Measurements from ENCODE around the gene TRIM46. TPM values are rescaled to one million over a fixed set of nuclear protein-coding genes. Genes with fewer than 3 reads are reported as not detected.
A peak's percentile ranks its signal among the peaks of the same experiment; 100 is the strongest.

The TRIM46 gene
- total RNA-seq, 4 donors from 2014 or later = 6.0 to 20.4 (median 12.7) TPM

DNA sequence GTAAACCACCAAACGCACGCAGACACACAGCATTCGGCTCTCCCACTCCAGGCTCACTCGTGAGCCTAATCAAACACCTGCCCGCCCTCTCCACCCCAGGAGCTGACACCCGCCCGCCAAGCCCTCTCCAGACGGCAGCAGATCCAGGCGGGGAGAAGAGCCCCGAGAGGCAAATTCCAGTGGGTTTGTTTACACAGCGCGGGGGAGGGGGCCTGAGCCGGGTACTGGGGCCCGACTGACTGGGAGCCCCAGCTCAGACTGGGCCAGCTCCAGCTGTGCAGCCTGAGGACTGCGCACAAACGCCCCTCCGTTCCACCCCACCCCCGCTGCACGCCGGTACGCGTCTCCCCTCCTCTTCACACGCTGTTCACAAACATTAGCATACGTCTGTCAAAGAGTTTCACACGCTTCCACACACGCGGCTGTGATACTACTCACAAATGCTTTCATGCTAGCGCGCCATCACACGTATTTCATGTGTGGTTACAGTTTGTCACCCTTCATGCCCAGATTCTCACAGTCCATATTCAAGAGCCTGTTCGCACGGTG is 47.0 kb upstream of the TRIM46 start:
- H3K27me3 ChIP-seq = no peaks in the 10 kb centered on the region
- peaks cover 0 to 66% (median 22%) of the 10 kb centered on the region in 4 donors for H3K4me1 ChIP-seq
- H3K4me3 ChIP-seq = peak overlapping the region; percentile 62 to 74 (median 64)
- peaks cover 0 to 7% (median 0%) of the 10 kb centered on the region in 3 donors for H3K36me3 ChIP-seq
- no peaks in the 10 kb centered on the region for H3K9me3 ChIP-seq
- WGBS, 2 donors = 5 to 11% methylated on average over 29 to 32 of the region's 32 CpGs
- peak overlapping the region; percentile 84 to 99 (median 88) for H3K27ac ChIP-seq
- DNase-seq (ENCODE audit: low spot score in 2 of 2) = peak in 1 of 2 donors; percentile 47
- no peak for TF ChIP-seq EP300 (IDR thresholded peaks at IDR 0.05)

GRCh38 chr1:155127105-155127966 is 46.3 kb upstream of the TRIM46 start, which contains the start of gene EFNA1:
EFNA1 (plus strand) TSS chr1:155127876; CDS start chr1:155127978, 102 bp downstream.
- Histone ChIP-seq H3K9me3 (no peaks in the 10 kb centered on the region), H3K27ac (peak within 1 kb of the TSS; percentile 84 to 99 (median 88)), H3K4me1 (peaks cover 0 to 73% (median 22%) of the 10 kb centered on the region in 4 donors), H3K4me3 (peak within 1 kb of the TSS; percentile 62 to 74 (median 64)), H3K36me3 (peaks cover 0 to 14% (median 0%) of the 10 kb centered on the region in 3 donors), H3K27me3 (no peaks in the 10 kb centered on the region)
- TF ChIP-seq, protein P1, sequence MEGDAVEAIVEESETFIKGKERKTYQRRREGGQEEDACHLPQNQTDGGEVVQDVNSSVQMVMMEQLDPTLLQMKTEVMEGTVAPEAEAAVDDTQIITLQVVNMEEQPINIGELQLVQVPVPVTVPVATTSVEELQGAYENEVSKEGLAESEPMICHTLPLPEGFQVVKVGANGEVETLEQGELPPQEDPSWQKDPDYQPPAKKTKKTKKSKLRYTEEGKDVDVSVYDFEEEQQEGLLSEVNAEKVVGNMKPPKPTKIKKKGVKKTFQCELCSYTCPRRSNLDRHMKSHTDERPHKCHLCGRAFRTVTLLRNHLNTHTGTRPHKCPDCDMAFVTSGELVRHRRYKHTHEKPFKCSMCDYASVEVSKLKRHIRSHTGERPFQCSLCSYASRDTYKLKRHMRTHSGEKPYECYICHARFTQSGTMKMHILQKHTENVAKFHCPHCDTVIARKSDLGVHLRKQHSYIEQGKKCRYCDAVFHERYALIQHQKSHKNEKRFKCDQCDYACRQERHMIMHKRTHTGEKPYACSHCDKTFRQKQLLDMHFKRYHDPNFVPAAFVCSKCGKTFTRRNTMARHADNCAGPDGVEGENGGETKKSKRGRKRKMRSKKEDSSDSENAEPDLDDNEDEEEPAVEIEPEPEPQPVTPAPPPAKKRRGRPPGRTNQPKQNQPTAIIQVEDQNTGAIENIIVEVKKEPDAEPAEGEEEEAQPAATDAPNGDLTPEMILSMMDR (IDR thresholded peaks at IDR 0.05) = no peak
- TF ChIP-seq EP300 (IDR thresholded peaks at IDR 0.05) (peak in 1 of 2 donors; percentile 91), POLR2A (IDR thresholded peaks at IDR 0.05) (peak; percentile 30 to 73)
- 0 to 1% methylated on average over 40 to 57 of the region's 76 CpGs for WGBS, 2 donors
- DNase-seq (ENCODE audit: low spot score in 2 of 2) = peak; percentile 53 to 76

DNA sequence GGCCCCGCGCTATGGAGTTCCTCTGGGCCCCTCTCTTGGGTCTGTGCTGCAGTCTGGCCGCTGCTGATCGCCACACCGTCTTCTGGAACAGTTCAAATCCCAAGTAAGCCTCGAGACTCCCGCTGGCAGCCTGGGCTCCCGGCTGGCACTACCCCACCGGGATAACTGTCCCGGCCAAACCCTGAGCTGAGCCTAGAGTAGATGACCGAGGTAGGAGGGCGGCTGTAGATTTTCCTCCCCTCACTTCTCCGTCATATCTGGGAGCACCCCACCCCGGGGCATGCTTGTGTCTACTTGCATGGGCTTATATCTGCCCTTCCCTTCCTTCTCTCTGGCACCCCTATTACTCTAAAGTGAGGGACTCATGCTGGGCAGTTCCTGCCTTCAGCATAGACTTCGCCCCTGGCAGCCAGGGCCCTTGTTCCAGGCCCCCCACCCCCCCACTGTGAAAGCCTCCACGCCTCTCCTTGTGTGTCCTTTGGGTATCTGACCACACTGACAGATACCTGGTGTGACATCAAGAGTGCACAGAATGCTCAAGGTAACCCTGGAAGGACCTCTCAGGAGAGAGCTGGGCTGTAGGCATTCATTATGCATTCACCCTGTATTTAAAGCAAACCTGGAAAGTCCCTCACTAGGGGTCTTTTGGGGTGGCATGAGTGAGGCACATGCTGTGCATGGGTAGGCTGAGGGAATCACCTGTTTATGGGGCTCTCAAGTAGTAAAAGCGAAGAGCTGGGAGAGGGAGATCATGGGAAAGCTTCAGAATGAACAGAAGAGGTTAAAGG is 45.5 kb upstream of the TRIM46 start:
- TF ChIP-seq, protein P1 (IDR thresholded peaks at IDR 0.05) = no peak
- TF ChIP-seq POLR2A (IDR thresholded peaks at IDR 0.05) = peak in 1 of 2 donors; percentile 38
- no peak for TF ChIP-seq EP300 (IDR thresholded peaks at IDR 0.05)
- no peak for DNase-seq (ENCODE audit: low spot score in 2 of 2)
- Histone ChIP-seq H3K4me1 (peaks cover 0 to 77% (median 22%) of the 10 kb centered on the region in 4 donors), H3K9me3 (no peaks in the 10 kb centered on the region), H3K27me3 (no peaks in the 10 kb centered on the region), H3K27ac (peak overlapping the region; percentile 84 to 99 (median 88)), H3K36me3 (peaks cover 0 to 23% (median 0%) of the 10 kb centered on the region in 3 donors), H3K4me3 (peak overlapping the region; percentile 62 to 74 (median 64))
- WGBS, 2 donors = 3 to 5% methylated on average over 13 to 15 of the region's 17 CpGs

GRCh38 chr1:155128755-155129473 is 44.7 kb upstream of the TRIM46 start:
- H3K36me3 ChIP-seq = peaks cover 0 to 30% (median 0%) of the 10 kb centered on the region in 3 donors
- 11 to 18% methylated on average over 14 of the region's 14 CpGs for WGBS, 2 donors
- H3K4me3 ChIP-seq = peak overlapping the region; percentile 62 to 74 (median 64)
- no peaks in the 10 kb centered on the region for H3K9me3 ChIP-seq
- peaks cover 0 to 85% (median 22%) of the 10 kb centered on the region in 4 donors for H3K4me1 ChIP-seq
- TF ChIP-seq POLR2A (IDR thresholded peaks at IDR 0.05) = no peak
- peak in 1 of 2 donors; percentile 27 for TF ChIP-seq EP300 (IDR thresholded peaks at IDR 0.05)
- no peaks in the 10 kb centered on the region for H3K27me3 ChIP-seq
- H3K27ac ChIP-seq = peak overlapping the region; percentile 84 to 99 (median 88)
- DNase-seq (ENCODE audit: low spot score in 2 of 2) = no peak

DNA sequence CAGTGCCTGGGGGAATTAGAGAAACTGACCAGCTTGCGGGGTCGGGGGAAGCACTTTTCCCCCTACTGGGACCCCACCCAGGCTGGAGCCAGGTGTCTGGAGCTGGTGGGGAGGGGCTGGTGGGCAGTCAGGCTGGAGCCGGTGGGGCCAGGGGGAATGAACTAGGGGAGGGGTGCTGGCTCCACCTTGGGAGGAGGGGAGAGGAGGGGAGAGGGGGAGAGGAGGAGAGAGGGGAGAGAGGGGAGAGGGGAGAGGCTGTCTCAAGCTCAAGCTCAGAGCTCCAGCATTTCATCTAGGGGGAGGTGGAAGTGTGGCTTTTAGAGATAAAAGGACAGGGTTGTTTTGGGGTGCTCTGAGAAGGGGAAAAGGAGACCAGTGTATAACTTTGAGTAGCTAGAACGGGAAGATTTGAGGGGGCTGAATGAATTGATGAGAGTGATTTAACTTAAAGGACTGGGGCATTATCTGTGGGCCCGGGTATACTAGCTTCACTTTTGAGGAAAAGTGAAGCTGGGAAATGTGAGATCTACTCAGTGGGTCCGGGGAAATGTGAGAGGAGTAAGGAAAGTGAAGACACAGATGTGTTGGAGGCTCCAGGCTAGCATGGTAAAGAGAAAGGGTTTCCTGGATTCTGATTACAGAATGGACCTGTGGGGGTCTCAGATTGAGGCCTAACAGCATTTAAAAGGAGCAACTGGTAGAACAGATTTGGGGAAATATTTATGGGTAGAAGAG is 43.2 kb upstream of the TRIM46 start:
- H3K9me3 ChIP-seq = no peaks in the 10 kb centered on the region
- peak overlapping the region; percentile 84 to 99 (median 88) for H3K27ac ChIP-seq
- WGBS, 2 donors = 19 to 20% methylated on average over 6 of the region's 6 CpGs
- peaks cover 0 to 37% (median 0%) of the 10 kb centered on the region in 3 donors for H3K36me3 ChIP-seq
- peaks cover 4 to 93% (median 32%) of the 10 kb centered on the region in 4 donors for H3K4me1 ChIP-seq
- no peak for DNase-seq (ENCODE audit: low spot score in 2 of 2)
- TF ChIP-seq, protein P1 (IDR thresholded peaks at IDR 0.05) = no peak
- no peak for TF ChIP-seq EP300 (IDR thresholded peaks at IDR 0.05)
- TF ChIP-seq POLR2A (IDR thresholded peaks at IDR 0.05) = no peak
- H3K4me3 ChIP-seq = peak overlapping the region; percentile 62 to 74 (median 64)
- no peaks in the 10 kb centered on the region for H3K27me3 ChIP-seq

All from tibial nerve (tissue), 4 donors.